ENCODE measurements around the gene CRHR2. TPM values are rescaled to one million over a fixed set of nuclear protein-coding genes. Genes with fewer than 3 reads are reported as not detected.
A peak's percentile ranks its signal among the peaks of the same experiment; 100 is the strongest.

CRHR2 gene
- total RNA-seq, 2 donors from 2014 or later: not detected

GRCh38 chr7:30634634-30635201 lies 47.5 kb downstream of the CRHR2 start:
- DNase-seq (no peak), ATAC-seq (replicated peaks in 1 of 2) (no peak)
- Mint-ChIP-seq H3K4me3 (no peak overlapping the region), H3K4me1 (ENCODE audit: low read depth) (no peaks in the 10 kb centered on the region), H3K27me3 (ENCODE audit: low read depth) (no peaks in the 10 kb centered on the region), H3K36me3 (ENCODE audit: insufficient read depth in 2 of 2) (peaks cover 16 to 54% of the 10 kb centered on the region in 2 donors), H3K9me3 (no peaks in the 10 kb centered on the region), H3K27ac (no peak overlapping the region)

DNA sequence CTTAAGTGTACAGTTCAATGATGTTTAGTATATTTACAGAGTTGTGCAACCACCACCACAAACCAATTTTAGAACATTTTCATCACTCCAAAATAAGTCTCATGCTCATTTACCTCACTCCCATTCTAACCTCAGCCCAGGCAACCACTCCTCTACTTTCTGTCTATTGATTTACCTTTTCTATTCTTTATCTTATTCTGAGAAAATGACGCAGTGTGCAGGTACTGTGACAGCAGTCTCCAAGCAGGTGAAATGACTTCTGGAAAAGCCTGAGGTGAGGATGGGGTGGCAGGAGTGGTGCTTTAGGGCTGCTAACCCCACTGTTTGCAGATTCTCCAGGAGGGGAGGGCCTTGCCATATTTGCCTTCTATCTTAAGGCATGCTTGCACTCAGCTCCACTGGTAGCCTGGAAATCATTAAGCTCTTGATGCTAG lies 48.0 kb downstream of the CRHR2 start:
- H3K27ac Mint-ChIP-seq: no peak overlapping the region
- peaks cover 16 to 54% of the 10 kb centered on the region in 2 donors for H3K36me3 Mint-ChIP-seq (ENCODE audit: insufficient read depth in 2 of 2)
- ATAC-seq (replicated peaks in 1 of 2) (no peak), DNase-seq (no peak)
- H3K4me3 Mint-ChIP-seq: no peak overlapping the region
- H3K4me1 Mint-ChIP-seq (ENCODE audit: low read depth): no peaks in the 10 kb centered on the region
- H3K27me3 Mint-ChIP-seq (ENCODE audit: low read depth): no peaks in the 10 kb centered on the region
- H3K9me3 Mint-ChIP-seq: no peaks in the 10 kb centered on the region

GRCh38 chr7:30633223-30633622 lies 49.0 kb downstream of the CRHR2 start:
- no peaks in the 10 kb centered on the region for H3K4me1 Mint-ChIP-seq (ENCODE audit: low read depth)
- no peaks in the 10 kb centered on the region for H3K27me3 Mint-ChIP-seq (ENCODE audit: low read depth)
- H3K36me3 Mint-ChIP-seq (ENCODE audit: insufficient read depth in 2 of 2): peaks cover 18 to 61% of the 10 kb centered on the region in 2 donors
- DNase-seq (no peak), ATAC-seq (replicated peaks in 1 of 2) (no peak)
- no peak overlapping the region for H3K27ac Mint-ChIP-seq
- no peak overlapping the region for H3K4me3 Mint-ChIP-seq
- no peaks in the 10 kb centered on the region for H3K9me3 Mint-ChIP-seq

DNA sequence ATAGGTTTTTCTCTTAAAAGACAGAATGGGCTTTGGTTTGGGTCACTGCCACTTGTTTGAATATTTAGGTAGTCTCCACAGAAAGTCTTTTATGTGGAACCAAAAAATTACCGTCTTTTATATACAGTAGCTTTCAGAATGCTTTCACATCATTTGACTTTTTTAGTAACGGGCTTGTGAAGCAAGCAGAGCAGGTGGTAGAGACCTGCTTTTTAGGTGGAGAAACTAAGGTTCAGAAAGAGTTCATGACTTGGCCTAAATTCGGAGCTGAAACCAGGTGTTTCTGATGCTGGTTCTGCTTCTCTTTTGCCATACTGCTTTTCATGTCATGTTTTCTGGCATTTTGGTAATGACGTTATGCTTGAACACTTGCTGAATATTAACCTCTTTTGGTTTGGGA lies 51.3 kb downstream of the CRHR2 start:
- Mint-ChIP-seq H3K4me1 (ENCODE audit: low read depth) (no peaks in the 10 kb centered on the region), H3K27ac (peak overlapping the region; percentile 28), H3K36me3 (ENCODE audit: insufficient read depth in 2 of 2) (peaks cover 18 to 72% of the 10 kb centered on the region in 2 donors), H3K9me3 (no peaks in the 10 kb centered on the region), H3K4me3 (no peak overlapping the region), H3K27me3 (ENCODE audit: low read depth) (no peaks in the 10 kb centered on the region)
- DNase-seq (no peak), ATAC-seq (replicated peaks in 1 of 2) (no peak)

DNA sequence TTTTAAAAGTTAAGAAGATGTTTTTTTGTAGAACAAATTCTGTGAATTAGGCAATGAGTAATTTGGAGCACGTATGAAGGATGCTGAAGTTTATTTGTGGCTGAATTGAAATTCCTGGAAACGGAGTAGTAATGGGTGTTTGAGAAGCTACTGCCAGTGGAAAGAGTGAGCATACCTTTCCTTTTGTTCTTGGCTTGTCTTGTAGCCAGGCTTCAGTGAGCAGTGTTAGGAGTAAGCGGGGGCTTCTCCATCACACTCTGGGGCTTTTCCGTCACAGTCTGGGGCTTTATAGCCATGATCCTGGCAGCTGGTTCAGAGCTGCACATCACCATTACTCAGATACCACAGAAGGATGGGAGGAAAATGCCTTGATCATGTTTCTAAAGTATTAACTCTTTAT lies 55.2 kb downstream of the CRHR2 start:
- Mint-ChIP-seq H3K36me3 (ENCODE audit: insufficient read depth in 2 of 2) (peaks cover 18 to 71% of the 10 kb centered on the region in 2 donors), H3K27me3 (ENCODE audit: low read depth) (no peaks in the 10 kb centered on the region), H3K27ac (peak overlapping the region; percentile 52), H3K9me3 (no peaks in the 10 kb centered on the region), H3K4me3 (no peak overlapping the region), H3K4me1 (ENCODE audit: low read depth) (peaks cover 26% of the 10 kb centered on the region)
- peak; percentile 67 to 76 for ATAC-seq (replicated peaks in 1 of 2)
- no peak for DNase-seq

DNA sequence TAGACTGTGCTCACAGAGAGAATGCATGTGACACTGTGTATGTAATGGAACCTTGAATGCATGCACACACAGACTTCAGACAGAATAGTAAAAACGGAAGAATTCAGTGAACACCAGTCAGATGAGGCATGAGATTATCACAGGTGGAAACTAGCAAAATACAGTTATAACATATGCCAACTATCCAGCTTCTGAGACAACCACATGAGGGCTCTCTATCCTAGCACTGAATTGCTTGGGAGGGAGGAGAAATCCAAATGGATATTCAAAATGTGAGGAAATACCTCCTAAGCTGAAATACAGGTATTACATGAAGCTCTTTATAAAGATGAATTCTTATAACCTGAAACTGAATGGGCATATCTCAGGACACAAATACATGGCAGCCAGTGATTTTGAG lies 57.0 kb downstream of the CRHR2 start:
- no peak for DNase-seq
- peak overlapping the region in 1 of 2 donors; percentile 20 for H3K4me3 Mint-ChIP-seq
- peaks cover 32% of the 10 kb centered on the region for H3K4me1 Mint-ChIP-seq (ENCODE audit: low read depth)
- H3K27me3 Mint-ChIP-seq (ENCODE audit: low read depth): no peaks in the 10 kb centered on the region
- ATAC-seq (replicated peaks in 1 of 2): peak in 1 of 2 donors; percentile 32
- peaks cover 25 to 68% of the 10 kb centered on the region in 2 donors for H3K36me3 Mint-ChIP-seq (ENCODE audit: insufficient read depth in 2 of 2)
- H3K27ac Mint-ChIP-seq: peak overlapping the region; percentile 67
- H3K9me3 Mint-ChIP-seq: no peaks in the 10 kb centered on the region

DNA sequence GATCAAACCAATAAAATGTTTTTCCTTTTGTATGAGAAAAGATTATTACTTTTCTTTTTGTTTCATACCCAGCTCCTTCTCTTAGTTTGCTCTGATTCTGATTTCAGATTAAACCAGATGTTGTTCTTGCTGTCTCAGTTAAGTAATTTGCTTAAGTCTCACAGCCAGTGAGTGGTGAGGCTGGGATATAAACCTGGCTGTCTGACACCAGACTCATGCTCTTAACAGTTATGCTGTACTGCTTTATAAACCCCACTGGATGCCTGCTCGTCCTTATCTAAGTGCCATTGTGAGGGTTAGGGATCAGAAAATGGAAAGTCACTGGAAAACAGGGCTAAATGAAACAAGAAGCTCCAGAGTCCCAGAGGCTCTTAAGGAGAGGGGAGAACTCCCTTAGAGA lies 63.3 kb downstream of the CRHR2 start:
- DNase-seq: no peak
- no peak for ATAC-seq (replicated peaks in 1 of 2)
- Mint-ChIP-seq H3K27me3 (ENCODE audit: low read depth) (no peaks in the 10 kb centered on the region), H3K27ac (no peak overlapping the region), H3K4me1 (ENCODE audit: low read depth) (peaks cover 22% of the 10 kb centered on the region), H3K36me3 (ENCODE audit: insufficient read depth in 2 of 2) (peaks cover 30 to 73% of the 10 kb centered on the region in 2 donors), H3K4me3 (no peak overlapping the region), H3K9me3 (no peaks in the 10 kb centered on the region)

GRCh38 chr7:30618080-30618676 lies 64.1 kb downstream of the CRHR2 start:
- Mint-ChIP-seq H3K36me3 (ENCODE audit: insufficient read depth in 2 of 2) (peaks cover 35 to 73% of the 10 kb centered on the region in 2 donors), H3K9me3 (no peaks in the 10 kb centered on the region), H3K27ac (no peak overlapping the region), H3K27me3 (ENCODE audit: low read depth) (no peaks in the 10 kb centered on the region), H3K4me3 (no peak overlapping the region), H3K4me1 (ENCODE audit: low read depth) (peaks cover 23% of the 10 kb centered on the region)
- ATAC-seq (replicated peaks in 1 of 2): no peak
- DNase-seq: no peak

DNA sequence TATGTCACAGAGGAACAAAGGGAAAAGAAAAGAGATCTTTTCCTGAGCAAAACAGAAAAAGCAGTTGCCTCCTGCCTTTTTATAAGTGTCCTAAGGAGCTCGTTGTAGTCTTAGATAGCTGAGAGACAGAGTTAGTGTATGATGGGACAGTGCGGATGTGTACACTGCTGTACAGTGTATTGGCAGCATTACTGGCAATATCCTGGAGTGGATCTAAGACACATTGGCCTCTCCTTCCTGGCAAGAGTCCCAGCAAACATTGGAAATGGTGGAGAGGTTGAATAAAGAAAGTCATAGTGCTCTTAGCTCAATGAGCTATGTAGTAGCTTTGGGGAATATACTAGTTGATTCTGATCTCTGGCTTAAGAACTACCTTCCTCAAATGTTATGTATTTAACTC lies 64.9 kb downstream of the CRHR2 start:
- DNase-seq: no peak
- Mint-ChIP-seq H3K27ac (no peak overlapping the region), H3K36me3 (ENCODE audit: insufficient read depth in 2 of 2) (peaks cover 40 to 66% of the 10 kb centered on the region in 2 donors), H3K27me3 (ENCODE audit: low read depth) (no peaks in the 10 kb centered on the region), H3K4me1 (ENCODE audit: low read depth) (peaks cover 29% of the 10 kb centered on the region), H3K9me3 (no peaks in the 10 kb centered on the region), H3K4me3 (no peak overlapping the region)
- ATAC-seq (replicated peaks in 1 of 2): no peak

- ATAC-seq (replicated peaks in 1 of 2) (no peak), DNase-seq (no peak)
- H3K36me3 Mint-ChIP-seq (ENCODE audit: insufficient read depth in 2 of 2): peaks cover 33 to 65% of the 10 kb centered on the region in 2 donors
- peaks cover 30% of the 10 kb centered on the region for H3K4me1 Mint-ChIP-seq (ENCODE audit: low read depth)
- peak overlapping the region; percentile 54 for H3K27ac Mint-ChIP-seq
- H3K9me3 Mint-ChIP-seq: no peaks in the 10 kb centered on the region
- H3K27me3 Mint-ChIP-seq (ENCODE audit: low read depth): no peaks in the 10 kb centered on the region
- H3K4me3 Mint-ChIP-seq: no peak overlapping the region
Measured at GRCh38 chr7:30616318-30616717, 65.9 kb downstream of the CRHR2 start.

- no peak for DNase-seq
- peak overlapping the region in 1 of 2 donors; percentile 29 for H3K4me3 Mint-ChIP-seq
- H3K9me3 Mint-ChIP-seq: no peaks in the 10 kb centered on the region
- H3K27me3 Mint-ChIP-seq (ENCODE audit: low read depth): no peaks in the 10 kb centered on the region
- peaks cover 30 to 78% of the 10 kb centered on the region in 2 donors for H3K36me3 Mint-ChIP-seq (ENCODE audit: insufficient read depth in 2 of 2)
- H3K4me1 Mint-ChIP-seq (ENCODE audit: low read depth): peaks cover 54% of the 10 kb centered on the region
- ATAC-seq (replicated peaks in 1 of 2): peak in 1 of 2 donors; percentile 26
- H3K27ac Mint-ChIP-seq: peak overlapping the region; percentile 83
Measured at GRCh38 chr7:30613366-30614325, 68.6 kb downstream of the CRHR2 start.

DNA sequence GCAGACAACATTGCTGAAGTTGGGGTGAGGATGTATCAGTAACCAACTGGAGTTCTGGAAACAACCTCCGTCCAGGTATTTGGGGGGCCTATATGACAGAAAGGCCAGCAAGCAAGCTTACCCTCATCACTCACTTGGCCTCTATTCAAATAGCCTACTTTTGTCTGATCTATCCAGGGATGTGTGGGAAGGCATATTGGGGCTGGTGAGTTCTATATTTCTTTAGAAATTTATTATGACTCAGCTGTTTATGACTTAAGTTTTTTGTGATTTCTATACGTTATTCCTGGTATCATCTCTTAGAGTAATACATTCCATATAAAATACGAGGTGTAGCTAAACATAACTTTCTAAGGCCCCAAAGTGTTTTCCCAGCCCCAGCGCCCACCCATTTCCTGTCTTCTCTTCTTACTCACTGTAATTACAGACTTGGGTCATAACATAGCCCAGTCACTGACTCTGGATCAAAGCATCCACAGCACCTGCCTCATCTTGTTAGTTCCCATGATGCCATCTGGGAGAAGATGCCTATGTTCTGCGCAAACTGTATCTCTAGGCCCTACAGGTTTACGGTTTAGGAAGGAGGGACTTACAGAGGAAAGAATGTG lies 69.5 kb downstream of the CRHR2 start:
- no peaks in the 10 kb centered on the region for H3K9me3 Mint-ChIP-seq
- peaks cover 59% of the 10 kb centered on the region for H3K4me1 Mint-ChIP-seq (ENCODE audit: low read depth)
- H3K27ac Mint-ChIP-seq: peak overlapping the region; percentile 88
- no peaks in the 10 kb centered on the region for H3K27me3 Mint-ChIP-seq (ENCODE audit: low read depth)
- peaks cover 30 to 81% of the 10 kb centered on the region in 2 donors for H3K36me3 Mint-ChIP-seq (ENCODE audit: insufficient read depth in 2 of 2)
- ATAC-seq (replicated peaks in 1 of 2): peak; percentile 58 to 78
- no peak for DNase-seq
- peak overlapping the region in 1 of 2 donors; percentile 33 for H3K4me3 Mint-ChIP-seq

DNA sequence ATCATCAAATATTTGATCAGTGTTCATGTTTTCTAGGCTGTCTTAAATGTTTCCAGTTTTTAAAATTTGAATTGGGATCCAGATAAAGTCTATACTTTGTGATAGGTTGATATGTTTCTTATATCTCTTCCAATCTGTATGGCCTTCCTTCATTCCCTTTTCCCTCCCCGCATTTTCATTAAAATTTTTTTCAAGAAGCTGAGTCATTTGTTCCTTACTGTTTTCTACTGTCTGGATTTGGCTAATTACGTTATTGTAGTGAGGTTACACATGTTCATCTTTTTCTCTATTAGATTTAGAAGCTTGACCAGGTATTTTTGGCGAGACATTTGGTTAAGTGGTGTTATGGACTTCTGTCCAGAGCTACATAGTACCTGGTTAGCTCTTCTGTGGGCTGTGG lies 76.4 kb downstream of the CRHR2 start:
- Mint-ChIP-seq H3K27ac (no peak overlapping the region), H3K4me1 (ENCODE audit: low read depth) (peaks cover 70% of the 10 kb centered on the region), H3K4me3 (no peak overlapping the region), H3K27me3 (ENCODE audit: low read depth) (no peaks in the 10 kb centered on the region), H3K36me3 (ENCODE audit: insufficient read depth in 2 of 2) (peaks cover 26 to 77% of the 10 kb centered on the region in 2 donors), H3K9me3 (no peaks in the 10 kb centered on the region)
- no peak for DNase-seq
- ATAC-seq (replicated peaks in 1 of 2): no peak
